H9 (cell line): ENCODE results near the gene DMXL2. TPM values are rescaled to one million over a fixed set of nuclear protein-coding genes. Genes with fewer than 3 reads are reported as not detected.
"Not testable (repeated sequence)": the region's sequence is repeated elsewhere in the genome, so short reads cannot be mapped to it uniquely, and the experiment has no call there.

Experiments used
- DNase-seq: peaks from one replicate; pipeline ENCODE4 v3.0.0-alpha.2; 2017
- H2AFZ ChIP-seq: one replicate; pipeline ENCODE4 v1.6.1; 2013; ENCODE audit warnings: mild to moderate bottlenecking, low read length, control low read depth, moderate library complexity
- H2AK5ac ChIP-seq: 2 replicates; pipeline ENCODE4 v1.6.1; 2013; ENCODE audit warnings: low read length, control low read depth, mixed read lengths; ENCODE audit not compliant: insufficient read length
- H2BK120ac ChIP-seq: one replicate; pipeline ENCODE4 v1.6.1; 2013; ENCODE audit warnings: low read depth, mild to moderate bottlenecking, low read length, control low read depth, inconsistent platforms; ENCODE audit not compliant: poor library complexity, severe bottlenecking
- H2BK12ac ChIP-seq: 2 replicates; pipeline ENCODE4 v1.6.1; 2013; ENCODE audit warnings: low read length, control low read depth, mixed read lengths, low read depth; ENCODE audit not compliant: insufficient read length
- H2BK15ac ChIP-seq: 2 replicates; pipeline ENCODE4 v1.6.1; 2013; ENCODE audit warnings: low read depth, low read length, control low read depth
- H2BK20ac ChIP-seq: one replicate; pipeline ENCODE4 v1.6.1; 2013; ENCODE audit warnings: low read depth, mild to moderate bottlenecking, low read length, control low read depth, inconsistent platforms; ENCODE audit not compliant: poor library complexity, severe bottlenecking
- H2BK5ac ChIP-seq: 2 replicates; pipeline ENCODE4 v1.6.1; 2013; ENCODE audit warnings: low read length, control low read depth, mixed read lengths; ENCODE audit not compliant: insufficient read length
- H3K14ac ChIP-seq: 2 replicates; pipeline ENCODE4 v1.6.1; 2013; ENCODE audit warnings: low read length, control low read depth; ENCODE audit not compliant: insufficient read depth
- H3K18ac ChIP-seq: 2 replicates; pipeline ENCODE4 v1.6.1; 2013; ENCODE audit warnings: low read depth, mild to moderate bottlenecking, mixed read lengths, low read length, control low read depth; ENCODE audit not compliant: insufficient read length
- H3K23ac ChIP-seq: 2 replicates; pipeline ENCODE4 v1.6.1; 2013; ENCODE audit warnings: low read length, control low read depth, mixed read lengths, low read depth; ENCODE audit not compliant: insufficient read length
- H3K23me2 ChIP-seq: 2 replicates; pipeline ENCODE4 v1.6.1; 2013; ENCODE audit warnings: low read depth, mild to moderate bottlenecking, mixed read lengths, low read length, control low read depth; ENCODE audit not compliant: insufficient read length, poor library complexity, severe bottlenecking
- H3K27ac ChIP-seq: 2 replicates; pipeline ENCODE4 v1.5.1; 2013; ENCODE audit warnings: low read length, control low read depth, mixed read lengths, low read depth; ENCODE audit not compliant: insufficient read length
- H3K27me3 ChIP-seq: 2 replicates; pipeline ENCODE4 v1.6.1; 2013; ENCODE audit warnings: low read length, control low read depth, inconsistent platforms; ENCODE audit not compliant: insufficient read depth
- H3K4ac ChIP-seq: 2 replicates; pipeline ENCODE4 v1.6.1; 2013; ENCODE audit warnings: low read depth, mild to moderate bottlenecking, control low read depth, inconsistent platforms, low read length, moderate library complexity
- H3K4me1 ChIP-seq: 2 replicates; pipeline ENCODE4 v1.6.1; 2013; ENCODE audit warnings: low read length, control low read depth, inconsistent platforms; ENCODE audit not compliant: insufficient read depth
- H3K4me2 ChIP-seq: 2 replicates; pipeline ENCODE4 v1.6.1; 2013; ENCODE audit warnings: low read length, control low read depth, mixed read lengths; ENCODE audit not compliant: insufficient read length, insufficient read depth
- H3K56ac ChIP-seq: 2 replicates; pipeline ENCODE4 v1.6.1; 2013; ENCODE audit warnings: low read depth, mild to moderate bottlenecking, mixed read lengths, low read length, control low read depth; ENCODE audit not compliant: insufficient read length
- H3K79me1 ChIP-seq: 2 replicates; pipeline ENCODE4 v1.6.1; 2013; ENCODE audit warnings: low read depth, mild to moderate bottlenecking, moderate library complexity, low read length, control low read depth, inconsistent platforms; ENCODE audit not compliant: insufficient read depth, poor library complexity, severe bottlenecking
- H3K79me2 ChIP-seq: 2 replicates; pipeline ENCODE4 v1.6.1; 2013; ENCODE audit warnings: low read length, control low read depth, inconsistent platforms; ENCODE audit not compliant: insufficient read depth
- H3K9ac ChIP-seq: 2 replicates; pipeline ENCODE4 v1.6.1; 2013; ENCODE audit warnings: low read length, control low read depth, mixed read lengths; ENCODE audit not compliant: insufficient read length; ENCODE audit errors: extremely low read depth
- H3K9me3 ChIP-seq: one replicate; pipeline ENCODE4 v1.6.1; 2013; ENCODE audit warnings: low read depth, low read length, inconsistent platforms; ENCODE audit not compliant: control insufficient read depth
- H3T11ph ChIP-seq: one replicate; pipeline ENCODE4 v1.6.1; 2013; ENCODE audit warnings: mild to moderate bottlenecking, low read length, control low read depth, inconsistent platforms
- H4K20me1 ChIP-seq: one replicate; pipeline ENCODE4 v1.6.1; 2013; ENCODE audit not compliant: control insufficient read depth, insufficient read length, insufficient read depth
- H4K5ac ChIP-seq: 2 replicates; pipeline ENCODE4 v1.6.1; 2013; ENCODE audit warnings: low read depth, mild to moderate bottlenecking, mixed read lengths, low read length, control low read depth; ENCODE audit not compliant: insufficient read length
- H4K8ac ChIP-seq: replicated peaks from 2 replicates; pipeline ENCODE4 v1.6.1; 2013; ENCODE audit warnings: low read length, control low read depth, mixed read lengths, low read depth; ENCODE audit not compliant: insufficient read length
- H4K91ac ChIP-seq: 2 replicates; pipeline ENCODE4 v1.6.1; 2013; ENCODE audit warnings: low read depth, mild to moderate bottlenecking, moderate library complexity, mixed read lengths, low read length, control low read depth; ENCODE audit not compliant: insufficient read length
- H3K27ac Mint-ChIP-seq, 3 experiments: 2 replicates in 2 of 3; 3 replicates in 1 of 3; pipeline ENCODE4 v1.8.0; 2020 to 2021; ENCODE audit warnings: mixed read lengths in 3 of 3, mild to moderate bottlenecking in 1 of 3, moderate library complexity in 1 of 3
- H3K27me3 Mint-ChIP-seq: 2 replicates; pipeline ENCODE4 v1.8.0; 2021; ENCODE audit warnings: low read depth, mild to moderate bottlenecking, moderate library complexity, mixed read lengths
- H3K36me3 Mint-ChIP-seq, 3 experiments: 2 replicates in 2 of 3; 3 replicates in 1 of 3; pipeline ENCODE4 v1.8.0; 2020 to 2021; ENCODE audit warnings: low read depth in 3 of 3, mixed read lengths in 3 of 3; ENCODE audit not compliant: insufficient read depth in 1 of 3
- H3K4me1 Mint-ChIP-seq, 2 experiments: 2 replicates each; pipeline ENCODE4 v1.8.0; 2020; ENCODE audit warnings: mixed read lengths in 2 of 2
- H3K4me3 Mint-ChIP-seq, 2 experiments: 2 replicates in 1 of 2; 3 replicates in 1 of 2; pipeline ENCODE4 v1.8.0; 2020 to 2021; ENCODE audit warnings: mild to moderate bottlenecking in 2 of 2, mixed read lengths in 2 of 2, moderate library complexity in 1 of 2
- H3K9me3 Mint-ChIP-seq, 2 experiments: 2 replicates in 1 of 2; 3 replicates in 1 of 2; pipeline ENCODE4 v1.8.0; 2020; ENCODE audit warnings: mild to moderate bottlenecking in 2 of 2, mixed read lengths in 2 of 2, moderate library complexity in 1 of 2
- WGBS: extraction: QIAGEN DNeasy Blood & Tissue Kit; methylation state at CpG from one replicate; pipeline ENCODE4 v1.1.7; 2013; ENCODE audit warnings: missing lambda C conversion rate, low lambda C conversion rate, mixed read lengths; ENCODE audit not compliant: insufficient read length; ENCODE audit errors: extremely low coverage; 5-methylcytosine and 5-hydroxymethylcytosine counted together
- total RNA-seq: library from RNA; stranded (reverse); gene quantifications from 2 replicates; pipeline ENCODE4 v1.2.1, GENCODE V29; 2021
- TF ChIP-seq, protein P1 (sequence below): fragments of 200-600 bp; sonication (generic); conservative IDR thresholded peaks from 3 replicates; pipeline ENCODE4 v1.8.0; 2021; ENCODE audit warnings: antibody characterized with exemption, mild to moderate bottlenecking

The DMXL2 gene
- total RNA-seq, 1 experiment from 2014 or later = 13.9 TPM

- no peaks in the 10 kb centered on the region for H3K36me3 Mint-ChIP-seq
- TF ChIP-seq, protein P1, sequence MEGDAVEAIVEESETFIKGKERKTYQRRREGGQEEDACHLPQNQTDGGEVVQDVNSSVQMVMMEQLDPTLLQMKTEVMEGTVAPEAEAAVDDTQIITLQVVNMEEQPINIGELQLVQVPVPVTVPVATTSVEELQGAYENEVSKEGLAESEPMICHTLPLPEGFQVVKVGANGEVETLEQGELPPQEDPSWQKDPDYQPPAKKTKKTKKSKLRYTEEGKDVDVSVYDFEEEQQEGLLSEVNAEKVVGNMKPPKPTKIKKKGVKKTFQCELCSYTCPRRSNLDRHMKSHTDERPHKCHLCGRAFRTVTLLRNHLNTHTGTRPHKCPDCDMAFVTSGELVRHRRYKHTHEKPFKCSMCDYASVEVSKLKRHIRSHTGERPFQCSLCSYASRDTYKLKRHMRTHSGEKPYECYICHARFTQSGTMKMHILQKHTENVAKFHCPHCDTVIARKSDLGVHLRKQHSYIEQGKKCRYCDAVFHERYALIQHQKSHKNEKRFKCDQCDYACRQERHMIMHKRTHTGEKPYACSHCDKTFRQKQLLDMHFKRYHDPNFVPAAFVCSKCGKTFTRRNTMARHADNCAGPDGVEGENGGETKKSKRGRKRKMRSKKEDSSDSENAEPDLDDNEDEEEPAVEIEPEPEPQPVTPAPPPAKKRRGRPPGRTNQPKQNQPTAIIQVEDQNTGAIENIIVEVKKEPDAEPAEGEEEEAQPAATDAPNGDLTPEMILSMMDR = peak; percentile 87
- no peak for DNase-seq
- no peak overlapping the region for H2BK20ac ChIP-seq
- H3K27me3 ChIP-seq = no peaks in the 10 kb centered on the region
- H2AK5ac ChIP-seq = no peak overlapping the region
- H3K14ac ChIP-seq = no peak overlapping the region
- peaks cover 6 to 7% of the 10 kb centered on the region in 2 experiments for H3K4me1 Mint-ChIP-seq
- H3K4me1 ChIP-seq = no peaks in the 10 kb centered on the region
- no peaks in the 10 kb centered on the region; the same call in 1 of the 2 replicates for H3K27me3 Mint-ChIP-seq
- no CpG with 5 or more reads among the region's 4 CpGs for WGBS
- H2BK120ac ChIP-seq = no peak overlapping the region
- H2BK15ac ChIP-seq = no peak overlapping the region
- H3K27ac ChIP-seq = no peak overlapping the region
- no peak overlapping the region for H2BK12ac ChIP-seq
- no peak overlapping the region for H4K5ac ChIP-seq
- no peak overlapping the region for H3K56ac ChIP-seq
- no peak overlapping the region for H3K23ac ChIP-seq
- H3K18ac ChIP-seq = no peak overlapping the region
- no peak overlapping the region for H3K4me2 ChIP-seq
- no peaks in the 10 kb centered on the region; a peak in 1 of 5 replicates for H3K9me3 Mint-ChIP-seq
- no peak overlapping the region for H4K8ac ChIP-seq
- H3K9me3 ChIP-seq = no peaks in the 10 kb centered on the region
- no peaks in the 10 kb centered on the region for H4K20me1 ChIP-seq
- no peak overlapping the region for H4K91ac ChIP-seq
- H3K79me2 ChIP-seq = no peaks in the 10 kb centered on the region
- no peak overlapping the region for H3K4me3 Mint-ChIP-seq
- H2BK5ac ChIP-seq = no peak overlapping the region
- no peaks in the 10 kb centered on the region for H3K23me2 ChIP-seq
- no peak overlapping the region for H3T11ph ChIP-seq
- H2AFZ ChIP-seq = no peak overlapping the region
- H3K9ac ChIP-seq = no peak overlapping the region
- no peak overlapping the region for H3K27ac Mint-ChIP-seq
- no peak overlapping the region for H3K4ac ChIP-seq
- H3K79me1 ChIP-seq = no peaks in the 10 kb centered on the region
Measured at GRCh38 chr15:51649659-51650521, 27.3 kb upstream of the DMXL2 start.

GRCh38 chr15:51648643-51649042, 26.1 kb upstream of the DMXL2 start:
- not testable (repeated sequence) for H4K91ac ChIP-seq, H3K23ac ChIP-seq, H3T11ph ChIP-seq, H2BK120ac ChIP-seq, H4K8ac ChIP-seq, DNase-seq, H2AK5ac ChIP-seq, H3K18ac ChIP-seq, H3K27me3 Mint-ChIP-seq, H2BK5ac ChIP-seq, H3K4me1 Mint-ChIP-seq, H3K9me3 Mint-ChIP-seq, H3K79me2 ChIP-seq, H3K27ac Mint-ChIP-seq, H3K27ac ChIP-seq, H3K79me1 ChIP-seq, H3K9me3 ChIP-seq, H3K4me2 ChIP-seq, H3K9ac ChIP-seq, H4K20me1 ChIP-seq, H3K14ac ChIP-seq, H2BK12ac ChIP-seq, H3K4me1 ChIP-seq, H2AFZ ChIP-seq, H3K36me3 Mint-ChIP-seq, H3K27me3 ChIP-seq, H4K5ac ChIP-seq, H3K4me3 Mint-ChIP-seq, H3K4ac ChIP-seq, H3K56ac ChIP-seq, H2BK15ac ChIP-seq, H3K23me2 ChIP-seq, H2BK20ac ChIP-seq
- no CpG with 5 or more reads among the region's 4 CpGs for WGBS
